H1 (cell line): ENCODE results near the gene AIMP1.

ENCODE experiments used
- BACH1 ChIP-seq: IDR thresholded peaks from 2 replicates; pipeline ENCODE4 v1.6.1; 2012; ENCODE audit warnings: low read length, improper control_type of control experiment
- CTCF ChIP-seq, 3 experiments: IDR thresholded peaks; 1 replicate in 2 of 3; 2 replicates in 1 of 3; pipeline versions ENCODE4 v1.5.1 to v1.6.1; 2011; ENCODE audit warnings: low read length in 3 of 3, mild to moderate bottlenecking in 3 of 3, inconsistent platforms in 2 of 3, low read depth in 1 of 3, moderate library complexity in 1 of 3; ENCODE audit not compliant: insufficient read depth in 1 of 3; ENCODE audit errors: control extremely low read depth in 1 of 3
- JUND ChIP-seq: IDR thresholded peaks from 2 replicates; pipeline ENCODE4 v1.6.1; 2011; ENCODE audit warnings: mild to moderate bottlenecking, improper control_type of control experiment, low read length
- KDM1A ChIP-seq: fragments of 200-600, 300-600 bp; sonication (generic); IDR thresholded peaks from 2 replicates; pipeline ENCODE4 v1.7.1; 2016; ENCODE audit warnings: mild to moderate bottlenecking, low read length, borderline replicate concordance
- KDM4A ChIP-seq: IDR thresholded peaks from one replicate; pipeline ENCODE4 v1.7.1; 2012; ENCODE audit warnings: low read depth, mild to moderate bottlenecking, moderate library complexity, low read length, inconsistent platforms; ENCODE audit not compliant: severe bottlenecking
- POLR2AphosphoS5 ChIP-seq: IDR thresholded peaks from 2 replicates; pipeline ENCODE4 v1.6.1; 2011; ENCODE audit warnings: low read depth, low read length
- RAD21 ChIP-seq, 2 experiments: IDR thresholded peaks in 1 of 2; conservative IDR thresholded peaks in 1 of 2; 2 replicates each; pipeline ENCODE4 v1.6.1; 2011; ENCODE audit warnings: low read depth in 2 of 2, low read length in 2 of 2, improper control_type of control experiment in 1 of 2, inconsistent platforms in 1 of 2, mild to moderate bottlenecking in 1 of 2, moderate library complexity in 1 of 2
- SAP30 ChIP-seq: fragments of 300-600 bp; sonication (generic); IDR thresholded peaks from 2 replicates; pipeline ENCODE4 v1.7.1; 2012; ENCODE audit warnings: low read length, moderate library complexity, mild to moderate bottlenecking, inconsistent platforms; ENCODE audit not compliant: insufficient read depth, insufficient replicate concordance

GRCh38 chr4:106303548-106304281 is 12.6 kb upstream of the AIMP1 start:
- no peak for TF ChIP-seq CTCF (IDR thresholded peaks at IDR 0.05; ENCODE audit: control extremely low read depth in 1 of 3, insufficient read depth in 1 of 3, low read depth in 1 of 3, low read length in 3 of 3)
- TF ChIP-seq BACH1 = no peak
- no peak for TF ChIP-seq RAD21 (IDR thresholded peaks at IDR 0.05 in 1 of 2, conservative IDR thresholded peaks at IDR 0.05 in 1 of 2; ENCODE audit: low read depth in 2 of 2, low read length in 2 of 2)
- no peak for TF ChIP-seq KDM1A
- no peak for TF ChIP-seq POLR2AphosphoS5
- TF ChIP-seq JUND = no peak
- TF ChIP-seq KDM4A = no peak
- no peak for TF ChIP-seq SAP30
